ENCODE data around the gene CKMT1B.
"Not testable (repeated sequence)": the region's sequence is repeated elsewhere in the genome, so short reads cannot be mapped to it uniquely, and the experiment has no call there.

Gene CKMT1B

GRCh38 chr15:43593328-43594190, at the start of gene CKMT1B:
TSS of gene CKMT1B (plus strand) at chr15:43594027. CDS start at chr15:43594219, 192 bp downstream.
- not testable (repeated sequence) for DNase-seq (ENCODE audit: low read depth in 3 of 3)

GRCh38 chr15:43544266-43544665, 49.6 kb upstream of the CKMT1B start:
- no peak for DNase-seq (ENCODE audit: low read depth in 3 of 3)

GRCh38 chr15:43545426-43545825, 48.4 kb upstream of the CKMT1B start:
- no peak for DNase-seq (ENCODE audit: low read depth in 3 of 3)

- DNase-seq (ENCODE audit: low read depth in 3 of 3) = no peak
Observed at GRCh38 chr15:43547539-43547938, 46.3 kb upstream of the CKMT1B start.

GRCh38 chr15:43550527-43551363, 43.1 kb upstream of the CKMT1B start:
- no peak for DNase-seq (ENCODE audit: low read depth in 3 of 3)

- DNase-seq (ENCODE audit: low read depth in 3 of 3) = no peak
Observed at GRCh38 chr15:43552256-43552655, 41.6 kb upstream of the CKMT1B start.

GRCh38 chr15:43552986-43553385, 40.8 kb upstream of the CKMT1B start:
- no peak for DNase-seq (ENCODE audit: low read depth in 3 of 3)

GRCh38 chr15:43562753-43563152, 31.1 kb upstream of the CKMT1B start:
- DNase-seq (ENCODE audit: low read depth in 3 of 3) = not testable (repeated sequence)

GRCh38 chr15:43563793-43564192, 30.0 kb upstream of the CKMT1B start:
- DNase-seq (ENCODE audit: low read depth in 3 of 3) = not testable (repeated sequence)

- DNase-seq (ENCODE audit: low read depth in 3 of 3) = not testable (repeated sequence)
Observed at GRCh38 chr15:43566615-43567014, 27.2 kb upstream of the CKMT1B start.

- not testable (repeated sequence) for DNase-seq (ENCODE audit: low read depth in 3 of 3)
Observed at GRCh38 chr15:43574607-43575006, 19.2 kb upstream of the CKMT1B start.

GRCh38 chr15:43589778-43590466, 3.9 kb upstream of the CKMT1B start, which contains the start of gene PPIP5K1:
TSS of gene PPIP5K1 (minus strand) at chr15:43590208. CDS start at chr15:43584504, 5,704 bp downstream.
- not testable (repeated sequence) for DNase-seq (ENCODE audit: low read depth in 3 of 3)

GRCh38 chr15:43592841-43593240, 986 bp upstream of the CKMT1B start:
- DNase-seq (ENCODE audit: low read depth in 3 of 3) = not testable (repeated sequence)

GRCh38 chr15:43599131-43599530, 5.3 kb downstream of the CKMT1B start:
- not testable (repeated sequence) for DNase-seq (ENCODE audit: low read depth in 3 of 3)

GRCh38 chr15:43600200-43600599, 6.4 kb downstream of the CKMT1B start:
- DNase-seq (ENCODE audit: low read depth in 3 of 3) = not testable (repeated sequence)

- DNase-seq (ENCODE audit: low read depth in 3 of 3) = not testable (repeated sequence)
Observed at GRCh38 chr15:43602233-43602632, 8.4 kb downstream of the CKMT1B start.

GRCh38 chr15:43617750-43618149, 23.9 kb downstream of the CKMT1B start:
- DNase-seq (ENCODE audit: low read depth in 3 of 3) = not testable (repeated sequence)

- DNase-seq (ENCODE audit: low read depth in 3 of 3) = not testable (repeated sequence)
Observed at GRCh38 chr15:43618700-43619099, 24.9 kb downstream of the CKMT1B start, which contains the start of gene STRC. TSS of gene STRC (minus strand) at chr15:43618800. CDS start at chr15:43618722, 78 bp downstream.

GRCh38 chr15:43622068-43622799, 28.4 kb downstream of the CKMT1B start:
- not testable (repeated sequence) for DNase-seq (ENCODE audit: low read depth in 3 of 3)

GRCh38 chr15:43625106-43625505, 31.3 kb downstream of the CKMT1B start:
- DNase-seq (ENCODE audit: low read depth in 3 of 3) = no peak

- not testable (repeated sequence) for DNase-seq (ENCODE audit: low read depth in 3 of 3)
Observed at GRCh38 chr15:43626937-43627336, 33.1 kb downstream of the CKMT1B start.
